Fibroblast of lung (primary cell): Measurements from ENCODE around the gene WIZ.

ENCODE experiments used
- EZH2 ChIP-seq: IDR thresholded peaks from 2 replicates; pipeline ENCODE4 v1.5.1; 2012; ENCODE audit warnings: low read length, control low read depth, mild to moderate bottlenecking; ENCODE audit errors: missing control alignments
- TF ChIP-seq, protein P1 (sequence below), 2 donors: IDR thresholded peaks in 1 of 2; conservative IDR thresholded peaks in 1 of 2; 1 replicate in 1 of 2; 2 replicates in 1 of 2; pipeline ENCODE4 v1.5.1; 2011 to 2012; ENCODE audit warnings: low read length in 2 of 2, control low read depth in 1 of 2, inconsistent platforms in 1 of 2, low read depth in 1 of 2, mild to moderate bottlenecking in 1 of 2

- TF ChIP-seq, protein P1, sequence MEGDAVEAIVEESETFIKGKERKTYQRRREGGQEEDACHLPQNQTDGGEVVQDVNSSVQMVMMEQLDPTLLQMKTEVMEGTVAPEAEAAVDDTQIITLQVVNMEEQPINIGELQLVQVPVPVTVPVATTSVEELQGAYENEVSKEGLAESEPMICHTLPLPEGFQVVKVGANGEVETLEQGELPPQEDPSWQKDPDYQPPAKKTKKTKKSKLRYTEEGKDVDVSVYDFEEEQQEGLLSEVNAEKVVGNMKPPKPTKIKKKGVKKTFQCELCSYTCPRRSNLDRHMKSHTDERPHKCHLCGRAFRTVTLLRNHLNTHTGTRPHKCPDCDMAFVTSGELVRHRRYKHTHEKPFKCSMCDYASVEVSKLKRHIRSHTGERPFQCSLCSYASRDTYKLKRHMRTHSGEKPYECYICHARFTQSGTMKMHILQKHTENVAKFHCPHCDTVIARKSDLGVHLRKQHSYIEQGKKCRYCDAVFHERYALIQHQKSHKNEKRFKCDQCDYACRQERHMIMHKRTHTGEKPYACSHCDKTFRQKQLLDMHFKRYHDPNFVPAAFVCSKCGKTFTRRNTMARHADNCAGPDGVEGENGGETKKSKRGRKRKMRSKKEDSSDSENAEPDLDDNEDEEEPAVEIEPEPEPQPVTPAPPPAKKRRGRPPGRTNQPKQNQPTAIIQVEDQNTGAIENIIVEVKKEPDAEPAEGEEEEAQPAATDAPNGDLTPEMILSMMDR (conservative IDR thresholded peaks at IDR 0.05 in 1 of 2, IDR thresholded peaks at IDR 0.05 in 1 of 2; ENCODE audit: low read depth in 1 of 2, low read length in 2 of 2) = no peak
- TF ChIP-seq EZH2 = no peak
Observed at GRCh38 chr19:15438124-15438496, 11.6 kb downstream of the WIZ start.
